Prostate gland (tissue), 2 donors: Measurements from ENCODE around the gene ZAP70.

Experiments
- CTCF ChIP-seq, 4 experiments: fragments of 200-600 bp in 2 of 4; fragments of 450-650 bp in 2 of 4; sonication (generic) in 2 of 4; IDR thresholded peaks; 1 replicate in 3 of 4; 2 replicates in 1 of 4; pipeline ENCODE4 v1.5.1; 2016 to 2019; ENCODE audit warnings: antibody characterized with exemption in 4 of 4, mild to moderate bottlenecking in 2 of 4, moderate library complexity in 2 of 4
- POLR2A ChIP-seq: fragments of 450-650 bp; IDR thresholded peaks from one replicate; pipeline ENCODE4 v1.6.1; 2016; ENCODE audit warnings: antibody characterized with exemption, mild to moderate bottlenecking

GRCh38 chr2:97718942-97719341 lies 5.6 kb downstream of the ZAP70 start:
- TF ChIP-seq CTCF (IDR thresholded peaks at IDR 0.05) (no peak), POLR2A (no peak)
